ENCODE data around the gene THBS3.
A peak's percentile ranks its signal among the peaks of the same experiment; 100 is the strongest.
"Not testable (repeated sequence)": the region's sequence is repeated elsewhere in the genome, so short reads cannot be mapped to it uniquely, and the experiment has no call there.

The THBS3 gene

GRCh38 chr1:155193275-155193990 lies 14.3 kb downstream of the THBS3 start:
- peak; percentile 54 to 96 (median 78) for DNase-seq
- intact Hi-C loops (cut with DNase I) = no loop called here

- intact Hi-C loops (cut with DNase I) = no loop called here
Observed at GRCh38 chr1:155192346-155193274, 15.1 kb downstream of the THBS3 start.

DNA sequence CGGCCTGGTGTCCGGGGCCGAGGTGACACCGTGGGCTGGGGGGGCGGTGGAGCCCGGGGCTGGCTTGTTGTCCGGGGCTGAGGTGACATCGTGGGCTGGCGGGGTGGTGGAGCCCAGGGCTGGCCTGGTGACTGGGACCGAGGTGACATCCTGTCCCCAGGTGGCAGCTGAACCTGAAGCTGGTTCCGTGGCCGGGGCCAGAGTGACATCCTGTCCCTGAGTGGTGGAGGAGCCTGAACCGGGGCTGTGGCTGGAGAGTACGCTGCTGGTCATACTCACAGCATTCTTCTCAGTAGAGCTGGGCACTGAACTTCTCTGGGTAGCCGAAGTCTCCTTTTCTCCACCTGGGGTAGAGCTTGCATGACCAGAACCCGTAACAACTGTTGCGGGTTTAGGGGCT lies 15.8 kb downstream of the THBS3 start:
- intact Hi-C loops (cut with DNase I) = no loop called here
- DNase-seq = peak in 3 of 10 donors; percentile 39 to 85 (median 81)

More at GRCh38 chr1:155192346-155193274, 15.1 kb downstream of the THBS3 start:
- DNase-seq = peak in 3 of 10 donors; percentile 22 to 60 (median 57)

GRCh38 chr1:155189926-155190325 lies 17.8 kb downstream of the THBS3 start:
- DNase-seq = peak in 3 of 10 donors; percentile 30 to 82 (median 42)
- intact Hi-C loops (cut with DNase I) = not testable (repeated sequence)

- DNase-seq = peak in 1 of 10 donors; percentile 23
- intact Hi-C loops (cut with DNase I) = no loop called here
Observed at GRCh38 chr1:155188268-155188667, 19.4 kb downstream of the THBS3 start.

DNA sequence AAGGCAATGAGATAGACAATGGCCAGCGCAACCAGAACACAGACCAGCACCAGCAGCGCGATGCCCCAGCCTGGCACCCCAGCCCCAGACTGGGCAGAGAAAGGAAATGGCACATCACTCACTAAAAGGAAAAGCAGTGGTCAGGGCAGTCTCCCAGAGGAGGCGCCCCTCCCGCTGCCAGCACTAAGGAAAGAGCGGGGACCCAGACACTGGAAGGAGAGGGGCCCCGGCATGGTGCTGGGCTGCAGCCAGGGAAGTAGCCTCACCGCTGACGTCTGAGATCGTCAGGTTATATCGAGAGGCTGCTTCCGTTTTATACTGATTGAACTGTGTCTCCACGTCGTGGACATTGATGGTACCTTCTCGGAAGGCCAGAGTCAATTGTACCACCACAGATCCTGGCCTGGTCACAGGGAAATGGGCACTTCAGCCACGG lies 20.2 kb downstream of the THBS3 start:
- peak in 3 of 10 donors; percentile 18 to 69 (median 27) for DNase-seq
- intact Hi-C loops (cut with DNase I) = no loop called here

- DNase-seq = peak in 2 of 10 donors; percentile 40 to 65
- intact Hi-C loops (cut with DNase I) = no loop called here
Observed at GRCh38 chr1:155186794-155187455, 20.8 kb downstream of the THBS3 start.

DNA sequence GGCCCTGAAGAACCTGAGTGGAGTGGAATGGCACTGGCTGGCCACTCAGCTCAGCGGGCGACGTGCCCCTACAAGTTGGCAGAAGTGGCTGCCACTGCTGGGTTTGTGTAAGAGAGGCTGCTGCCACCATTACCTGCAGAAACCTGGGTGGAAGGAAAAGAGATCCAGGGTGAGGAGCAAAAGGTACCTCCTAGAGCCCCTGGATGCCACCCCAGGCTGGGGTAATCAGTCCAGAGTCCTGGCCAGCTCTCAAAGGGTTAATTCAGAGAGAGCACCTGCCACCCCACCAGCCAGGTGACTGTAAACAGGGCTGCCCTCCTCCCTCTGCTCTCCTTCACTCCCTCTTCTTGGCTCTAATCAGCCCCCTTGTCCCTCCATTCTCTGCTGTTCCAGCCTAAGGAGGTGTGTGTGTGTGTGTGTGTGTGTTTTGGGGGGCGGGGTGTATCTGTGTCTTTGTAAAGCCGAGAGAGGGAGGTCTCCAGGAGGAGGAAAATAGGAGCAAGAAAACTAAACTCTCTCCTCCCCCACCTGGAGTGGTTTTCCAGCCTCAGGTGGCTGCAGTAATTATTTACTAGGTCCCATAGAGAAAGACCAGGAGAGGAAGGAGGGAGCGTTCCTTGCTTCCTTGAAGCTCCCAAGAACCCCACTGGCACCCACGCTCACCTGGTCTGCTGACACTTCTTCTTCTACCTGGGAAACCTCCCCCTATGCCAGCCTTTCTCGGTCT lies 21.5 kb downstream of the THBS3 start:
- intact Hi-C loops (cut with DNase I) = no loop called here
- peak in 2 of 10 donors; percentile 26 to 70 for DNase-seq

DNA sequence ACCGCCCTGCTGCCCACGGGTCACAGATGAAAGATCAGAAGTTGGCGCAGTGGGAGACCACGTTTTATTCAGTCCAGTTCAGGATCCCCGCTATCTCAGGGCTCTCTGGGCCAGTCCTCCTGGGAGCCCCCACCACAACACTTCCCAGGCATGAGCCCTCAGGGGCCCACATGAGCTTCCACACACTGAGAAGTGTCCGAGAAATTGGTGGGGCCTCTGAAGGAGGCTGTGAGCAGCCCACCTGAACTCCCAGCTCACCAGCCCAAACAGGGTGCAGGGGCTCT lies 22.0 kb downstream of the THBS3 start:
- intact Hi-C loops (cut with DNase I) = no loop called here
- peak in 1 of 10 donors; percentile 35 for DNase-seq

- peak in 5 of 10 donors; percentile 4 to 77 (median 72) for DNase-seq
- intact Hi-C loops (cut with DNase I) = no loop called here
Observed at GRCh38 chr1:155184835-155185782, 22.6 kb downstream of the THBS3 start.

DNA sequence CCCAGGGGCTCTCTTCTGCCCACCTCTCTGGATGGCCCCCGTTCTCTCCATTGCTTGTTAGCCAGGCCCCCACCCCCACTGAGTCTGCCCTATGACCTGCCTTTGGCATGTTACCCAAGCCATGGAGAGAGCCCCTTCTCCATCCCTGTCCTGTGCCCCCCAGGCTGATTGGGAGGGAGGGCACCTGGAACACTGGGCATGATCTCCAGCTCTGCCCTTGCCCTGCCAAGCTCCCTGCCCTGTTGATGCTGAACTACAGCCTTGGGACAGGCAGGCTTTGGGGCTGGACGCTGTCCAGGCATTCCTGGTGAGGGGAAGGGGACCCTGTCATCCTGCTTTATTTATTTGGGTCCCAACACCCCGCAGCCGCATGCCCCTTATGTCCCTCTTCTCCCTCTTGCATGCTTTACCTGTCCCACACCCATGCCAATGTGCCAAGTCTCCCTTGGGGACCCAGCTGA lies 23.3 kb downstream of the THBS3 start:
- intact Hi-C loops (cut with DNase I) = no loop called here
- peak in 4 of 10 donors; percentile 4 to 68 (median 64) for DNase-seq

- DNase-seq = peak in 3 of 10 donors; percentile 49 to 62 (median 49)
- intact Hi-C loops (cut with DNase I) = no loop called here
Observed at GRCh38 chr1:155183775-155184221, 23.9 kb downstream of the THBS3 start.

GRCh38 chr1:155182052-155182550 lies 25.6 kb downstream of the THBS3 start:
- intact Hi-C loops (cut with DNase I) = no loop called here
- DNase-seq = peak in 2 of 10 donors; percentile 35 to 44

DNA sequence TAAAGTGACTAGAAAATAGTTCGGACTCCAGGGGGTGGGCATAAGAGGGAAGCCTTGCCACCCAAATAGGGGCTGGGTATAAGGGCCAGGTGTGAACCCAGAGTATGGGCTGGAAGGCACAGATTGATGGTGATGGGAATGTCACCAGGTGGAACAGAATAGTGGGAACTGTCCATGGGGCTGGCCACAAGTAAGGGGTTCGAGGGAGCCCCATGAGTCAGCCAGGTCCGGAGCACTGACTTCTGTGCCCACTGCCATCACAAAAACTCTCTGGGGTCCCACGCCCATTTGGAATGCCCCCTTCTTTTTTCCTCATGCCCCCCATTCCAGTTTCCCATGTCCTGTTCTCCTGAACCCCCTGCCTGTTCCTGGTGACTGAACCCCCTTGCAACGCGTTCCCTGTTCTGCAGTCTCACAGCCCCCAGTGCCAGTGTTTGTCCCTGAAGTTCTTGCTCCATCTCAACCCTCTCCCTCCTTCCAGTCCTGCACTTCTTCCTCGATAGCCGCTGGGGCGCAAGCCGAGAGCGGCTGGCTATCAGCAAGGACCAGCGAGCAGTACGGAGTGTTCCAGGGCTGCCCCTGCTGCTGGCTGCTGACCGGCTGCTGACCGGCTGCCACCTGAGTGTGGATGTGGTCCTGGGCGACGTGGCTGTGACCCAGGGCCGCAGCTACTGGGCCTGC lies 26.2 kb downstream of the THBS3 start:
- DNase-seq = peak in 2 of 10 donors; percentile 37 to 48

DNA sequence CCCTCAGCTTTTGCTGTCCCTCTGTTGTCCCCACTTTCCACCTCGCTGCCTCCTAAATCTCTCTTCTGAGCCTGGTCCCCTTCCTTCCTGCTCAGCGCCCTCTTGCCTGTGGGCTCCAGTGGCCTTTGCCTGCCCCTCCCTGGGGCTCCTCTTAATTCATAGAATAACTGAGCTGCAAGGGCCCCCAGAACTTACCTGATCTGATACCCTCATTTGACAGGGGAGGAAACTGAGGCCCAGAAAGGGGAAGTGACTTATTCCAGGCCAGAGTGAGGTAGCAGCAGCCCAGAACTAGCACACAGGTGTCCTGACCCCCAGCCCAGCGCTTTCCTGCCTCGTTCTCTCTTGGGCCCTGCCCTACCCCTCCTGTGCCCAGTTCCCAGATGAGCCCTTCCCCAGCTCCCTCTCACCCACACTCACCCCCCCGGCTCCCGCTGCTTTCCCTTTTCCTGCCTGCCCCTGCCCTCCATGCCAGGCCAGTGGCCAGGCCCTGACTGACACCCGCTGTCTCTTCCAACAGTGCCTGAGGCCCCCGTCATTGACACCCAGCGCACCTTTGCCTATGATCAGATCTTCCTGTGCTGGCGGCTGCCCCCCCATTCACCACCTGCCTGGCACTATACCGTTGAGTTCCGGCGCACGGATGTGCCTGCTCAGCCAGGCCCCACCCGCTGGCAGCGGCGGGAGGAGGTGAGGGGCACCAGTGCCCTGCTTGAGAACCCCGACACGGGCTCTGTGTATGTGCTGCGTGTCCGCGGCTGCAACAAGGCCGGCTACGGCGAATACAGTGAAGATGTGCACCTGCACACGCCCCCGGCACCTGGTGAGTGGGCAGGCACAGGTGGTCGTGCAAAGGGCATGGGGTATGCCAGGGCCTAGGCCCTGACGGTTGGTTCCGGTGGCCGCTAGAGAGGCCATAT lies 28.3 kb downstream of the THBS3 start:
- DNase-seq = peak in 2 of 10 donors; percentile 59 to 63
- intact Hi-C loops (cut with DNase I) = no loop called here

More for the DNA sequence above, 26.2 kb downstream of the THBS3 start:
- intact Hi-C loops (cut with DNase I) = no loop called here

GRCh38 chr1:155178441-155179111 lies 29.1 kb downstream of the THBS3 start:
- intact Hi-C loops (cut with DNase I) = no loop called here
- DNase-seq = peak in 2 of 10 donors; percentile 54 to 56

All from posterior cingulate gyrus (tissue), 11 donors.